HG03457 (cell line): ENCODE measurements around the gene TMPRSS6.

Source experiments
- ATAC-seq: cut with Tn5 transposase; IDR thresholded peaks from one replicate; pipeline ENCODE4 v1.9.1; 2021; ENCODE audit warnings: moderate number of reproducible peaks; ENCODE audit not compliant: unreplicated experiment

The TMPRSS6 gene

GRCh38 chr22:37109242-37109917 is at the start of gene TMPRSS6:
TSS of gene TMPRSS6 (minus strand) at chr22:37109713. CDS start at chr22:37103417, 6,296 bp downstream.
- ATAC-seq = no peak

- ATAC-seq = no peak
Measured at GRCh38 chr22:37158963-37159290, 49.4 kb upstream of the TMPRSS6 start.

GRCh38 chr22:37157516-37158285 is 48.2 kb upstream of the TMPRSS6 start:
- no peak for ATAC-seq

DNA sequence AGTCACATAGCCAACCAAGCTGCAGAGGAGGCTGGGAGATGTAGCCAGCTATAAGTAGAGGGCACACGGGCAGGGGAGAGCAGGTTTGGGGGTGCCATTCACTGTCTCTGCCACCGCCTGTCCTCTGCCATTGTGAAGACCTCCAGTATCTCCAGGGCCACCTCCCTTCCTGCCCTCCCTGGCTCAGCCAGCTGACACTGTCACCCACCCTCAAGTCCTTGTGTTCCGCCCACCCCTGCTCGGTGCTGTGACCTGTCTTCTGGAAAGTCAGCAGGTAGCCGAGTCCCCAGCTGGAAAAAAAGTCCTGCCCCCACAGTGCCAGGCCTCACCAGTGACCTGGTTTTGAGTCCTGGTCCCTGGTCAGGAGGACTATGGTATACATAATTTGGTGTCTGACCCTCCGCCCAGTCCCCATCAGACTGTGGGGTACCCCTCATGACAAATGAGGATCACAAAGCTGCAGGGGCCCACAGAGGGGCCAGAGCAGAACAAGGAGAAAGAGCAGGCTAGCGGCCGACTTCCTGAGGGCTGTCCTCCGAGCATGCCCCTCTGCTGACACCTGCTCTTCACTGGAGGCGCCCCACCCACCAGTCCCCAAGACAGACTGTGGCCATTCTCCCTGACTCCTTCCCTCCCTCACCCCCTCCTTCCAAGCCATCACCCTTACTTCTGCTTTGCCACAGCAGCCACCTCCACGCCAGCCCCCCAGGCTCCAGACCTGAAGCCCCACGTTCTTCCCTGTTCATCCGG is 47.3 kb upstream of the TMPRSS6 start:
- no peak for ATAC-seq

- no peak for ATAC-seq
Measured at GRCh38 chr22:37155971-37156370, 46.5 kb upstream of the TMPRSS6 start.

DNA sequence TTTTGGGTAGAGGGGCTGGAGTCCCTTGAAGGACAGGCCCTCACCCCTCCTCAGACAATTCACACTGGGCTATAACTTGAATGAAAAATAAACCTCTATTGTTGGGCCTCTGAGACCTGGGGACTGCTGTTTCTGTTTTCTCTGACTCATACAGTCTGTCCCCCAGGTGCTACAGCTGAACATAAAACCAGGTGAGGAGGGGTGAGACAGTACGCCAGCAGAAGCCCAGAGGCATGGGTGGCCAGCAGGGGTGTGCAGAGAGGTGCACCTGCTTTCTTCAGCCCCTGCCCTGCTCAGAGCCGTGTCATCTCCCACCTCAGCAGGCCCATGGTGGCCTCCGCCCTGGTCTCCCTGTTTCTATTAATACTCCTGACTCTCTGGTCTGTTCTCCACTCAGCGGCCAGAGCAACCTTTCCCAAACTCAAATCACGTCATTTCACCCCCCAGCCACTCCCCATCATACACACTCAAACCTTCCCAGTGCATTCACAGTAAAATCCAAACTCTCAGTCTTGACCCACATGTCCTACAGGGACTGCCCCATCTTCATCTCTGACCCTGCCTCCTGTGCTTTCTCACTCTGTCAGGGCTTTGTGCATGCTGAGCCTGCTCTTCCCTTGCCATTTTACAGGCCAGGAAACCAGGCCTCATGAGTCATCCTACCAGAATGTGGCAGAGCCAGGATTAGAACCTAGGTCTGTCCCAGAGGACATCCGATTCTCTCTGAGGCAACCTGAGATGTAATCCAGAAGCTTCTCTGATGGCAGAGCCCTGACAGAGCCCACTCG is 45.6 kb upstream of the TMPRSS6 start:
- ATAC-seq = no peak

- ATAC-seq = no peak
Measured at GRCh38 chr22:37153901-37154300, 44.4 kb upstream of the TMPRSS6 start.

- ATAC-seq = no peak
Measured at GRCh38 chr22:37151401-37151800, 41.9 kb upstream of the TMPRSS6 start.

- ATAC-seq = no peak
Measured at GRCh38 chr22:37150701-37151100, 41.2 kb upstream of the TMPRSS6 start.

DNA sequence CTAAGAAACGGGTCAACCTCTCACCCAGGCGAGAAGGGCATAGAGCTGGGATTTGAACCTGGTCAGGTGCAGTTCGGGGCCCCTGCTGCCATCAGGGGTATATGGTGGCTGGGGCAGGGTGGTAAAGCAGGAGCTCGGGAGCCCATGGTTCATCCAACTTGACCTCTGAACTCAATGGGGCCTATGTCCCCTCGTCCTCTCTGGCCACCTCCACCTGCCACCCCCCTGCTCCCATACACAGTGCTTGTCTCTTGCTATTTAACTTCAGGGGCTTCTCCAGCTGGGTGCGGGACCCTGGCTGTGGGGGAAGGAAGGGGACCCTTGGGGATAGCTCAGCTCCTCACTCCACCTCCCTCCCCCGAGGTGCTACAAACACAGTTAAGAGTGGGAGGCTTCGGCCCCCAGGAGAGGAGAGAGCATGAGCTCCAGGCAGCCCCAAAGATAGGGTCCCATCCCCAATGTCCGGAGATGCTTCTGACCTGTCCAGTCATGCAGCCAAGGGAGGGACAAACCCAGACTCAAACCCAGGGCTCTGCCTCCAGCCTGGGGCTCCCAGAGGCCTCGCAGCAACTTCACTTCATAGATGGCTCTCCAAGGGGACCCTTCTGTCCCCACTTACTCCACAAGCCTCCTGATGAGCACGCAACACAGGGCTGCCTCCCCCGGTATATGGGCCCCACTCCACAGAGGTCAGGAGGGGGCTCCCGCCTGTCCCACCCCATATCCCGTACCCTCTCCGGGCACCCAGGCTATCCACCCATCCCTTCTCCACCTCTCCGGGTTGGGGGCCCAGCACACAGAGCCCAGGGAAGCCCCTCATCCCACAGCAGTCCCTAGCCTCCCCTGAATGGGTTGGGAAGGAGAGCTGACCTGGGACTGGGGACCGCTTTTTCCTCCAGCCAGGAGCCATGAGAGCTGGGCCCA is 39.5 kb upstream of the TMPRSS6 start:
- no peak for ATAC-seq

- no peak for ATAC-seq
Measured at GRCh38 chr22:37148031-37148651, 38.6 kb upstream of the TMPRSS6 start.

GRCh38 chr22:37147186-37147990 is 37.9 kb upstream of the TMPRSS6 start:
- ATAC-seq = no peak

GRCh38 chr22:37146507-37147180 is 37.1 kb upstream of the TMPRSS6 start:
- no peak for ATAC-seq

DNA sequence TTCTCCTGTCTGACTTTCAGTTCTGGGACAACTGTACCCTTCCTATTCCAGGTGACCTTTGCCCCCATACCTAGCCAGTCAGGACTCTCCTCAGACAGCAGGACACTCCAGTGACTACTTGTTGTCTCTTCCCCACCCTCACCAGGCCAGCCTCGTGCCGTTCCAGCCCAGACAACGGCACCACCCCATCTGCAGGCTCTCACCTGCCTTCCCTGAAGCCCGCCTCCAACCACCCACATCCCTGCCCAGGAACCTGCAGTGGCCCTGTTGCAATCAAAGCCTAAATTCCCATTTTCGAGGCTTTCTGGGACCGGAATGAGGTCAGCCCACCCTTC is 36.5 kb upstream of the TMPRSS6 start:
- no peak for ATAC-seq

- ATAC-seq = no peak
Measured at GRCh38 chr22:37145180-37146050, 35.9 kb upstream of the TMPRSS6 start.

DNA sequence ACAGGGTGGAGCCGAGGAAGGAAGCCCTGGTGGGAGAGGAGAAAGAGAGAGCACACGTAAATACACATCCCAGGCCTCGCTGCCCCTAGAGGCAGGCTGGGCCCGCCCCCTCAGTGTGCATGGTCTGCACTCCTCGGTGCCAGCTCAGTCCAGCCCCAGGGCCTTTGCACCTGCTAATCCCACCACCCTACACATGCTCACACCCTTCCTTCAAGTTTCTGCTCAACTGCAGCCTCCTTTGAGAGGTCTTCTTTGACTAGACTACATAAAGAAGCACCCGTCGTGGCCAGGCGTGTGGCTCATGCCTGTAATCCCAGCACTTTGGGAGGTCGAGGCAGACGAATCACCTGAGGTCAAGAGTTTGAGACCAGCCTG is 34.7 kb upstream of the TMPRSS6 start:
- no peak for ATAC-seq

GRCh38 chr22:37141971-37142370 is 32.5 kb upstream of the TMPRSS6 start:
- ATAC-seq = no peak
